NT2/D1 (cell line): ENCODE results near the gene ZYG11B.

ENCODE experiments used
- YY1 ChIP-seq: IDR thresholded peaks from 2 replicates; pipeline ENCODE4 v1.6.1; 2011; ENCODE audit not compliant: insufficient read length, insufficient read depth
- ZNF274 ChIP-seq: IDR thresholded peaks from 2 replicates; pipeline ENCODE4 v1.6.1; 2011; ENCODE audit warnings: mild to moderate bottlenecking, low read depth, low read length

DNA sequence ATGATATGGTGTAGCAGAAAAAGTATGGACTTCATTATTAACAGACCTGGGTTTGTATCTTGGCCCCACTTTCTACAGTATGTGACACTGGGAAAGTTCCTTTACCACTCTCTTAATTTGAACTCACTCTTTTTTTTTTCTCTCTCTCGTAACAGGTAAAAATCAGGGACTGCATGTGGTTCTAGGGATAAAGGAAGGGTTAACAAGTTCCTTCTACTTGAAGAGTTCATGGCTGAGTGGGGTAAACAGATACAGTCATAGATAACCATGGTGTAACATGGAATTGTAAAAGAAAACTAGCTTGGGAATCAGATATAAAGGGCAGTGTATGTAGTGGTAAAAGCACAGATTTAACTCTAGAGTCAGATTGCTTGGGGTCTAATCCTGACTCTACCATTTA is 21.2 kb downstream of the ZYG11B start:
- TF ChIP-seq ZNF274 (no peak), YY1 (no peak)
